Measurements from ENCODE around the gene SH3GLB1. TPM values are rescaled to one million over a fixed set of nuclear protein-coding genes. Genes with fewer than 3 reads are reported as not detected.
A peak's percentile ranks its signal among the peaks of the same experiment; 100 is the strongest.

The SH3GLB1 gene
- polyA plus RNA-seq, 4 donors: 73.5 to 91.9 (median 89.5) TPM

DNA sequence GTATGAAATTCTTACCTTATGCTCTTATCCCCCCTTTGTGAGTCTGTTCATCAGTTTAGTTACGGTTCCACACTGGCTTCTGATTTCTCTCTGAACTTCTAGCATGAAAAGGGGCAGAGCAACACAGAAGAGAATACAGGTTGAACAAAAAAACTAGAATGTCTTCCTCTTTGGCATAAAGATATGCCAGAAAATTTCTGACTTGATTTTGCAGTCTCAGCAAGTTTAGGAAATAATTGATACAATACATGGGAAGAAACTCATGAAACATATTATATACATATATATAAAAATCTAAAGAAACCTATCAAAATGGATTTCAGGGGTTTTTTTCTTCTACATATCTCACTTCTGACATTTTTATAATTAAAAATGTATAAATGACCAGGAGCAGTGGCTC is 27.0 kb downstream of the SH3GLB1 start:
- no peak for DNase-seq (ENCODE audit: low read depth in 4 of 4, low spot score in 3 of 4)

DNA sequence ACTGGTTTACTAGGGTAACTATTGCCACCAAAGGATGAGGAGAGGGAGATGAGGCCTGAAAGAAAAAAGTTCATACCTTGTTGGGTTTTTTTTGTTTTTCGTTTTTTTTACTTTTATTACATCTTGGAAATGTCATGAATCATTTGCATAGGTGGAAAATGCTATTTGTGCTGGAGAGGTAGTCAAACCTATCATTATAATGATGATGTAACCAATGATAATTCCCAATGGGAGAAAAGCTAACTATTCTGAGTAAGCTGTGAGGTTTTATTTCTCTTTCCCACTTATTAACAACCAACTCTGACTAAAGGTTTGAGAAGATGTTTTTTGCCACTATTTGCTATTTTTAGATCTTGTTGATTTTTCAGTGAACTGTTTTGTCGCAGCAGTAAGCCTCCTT is 29.0 kb downstream of the SH3GLB1 start:
- no peak for DNase-seq (ENCODE audit: low read depth in 4 of 4, low spot score in 3 of 4)

DNA sequence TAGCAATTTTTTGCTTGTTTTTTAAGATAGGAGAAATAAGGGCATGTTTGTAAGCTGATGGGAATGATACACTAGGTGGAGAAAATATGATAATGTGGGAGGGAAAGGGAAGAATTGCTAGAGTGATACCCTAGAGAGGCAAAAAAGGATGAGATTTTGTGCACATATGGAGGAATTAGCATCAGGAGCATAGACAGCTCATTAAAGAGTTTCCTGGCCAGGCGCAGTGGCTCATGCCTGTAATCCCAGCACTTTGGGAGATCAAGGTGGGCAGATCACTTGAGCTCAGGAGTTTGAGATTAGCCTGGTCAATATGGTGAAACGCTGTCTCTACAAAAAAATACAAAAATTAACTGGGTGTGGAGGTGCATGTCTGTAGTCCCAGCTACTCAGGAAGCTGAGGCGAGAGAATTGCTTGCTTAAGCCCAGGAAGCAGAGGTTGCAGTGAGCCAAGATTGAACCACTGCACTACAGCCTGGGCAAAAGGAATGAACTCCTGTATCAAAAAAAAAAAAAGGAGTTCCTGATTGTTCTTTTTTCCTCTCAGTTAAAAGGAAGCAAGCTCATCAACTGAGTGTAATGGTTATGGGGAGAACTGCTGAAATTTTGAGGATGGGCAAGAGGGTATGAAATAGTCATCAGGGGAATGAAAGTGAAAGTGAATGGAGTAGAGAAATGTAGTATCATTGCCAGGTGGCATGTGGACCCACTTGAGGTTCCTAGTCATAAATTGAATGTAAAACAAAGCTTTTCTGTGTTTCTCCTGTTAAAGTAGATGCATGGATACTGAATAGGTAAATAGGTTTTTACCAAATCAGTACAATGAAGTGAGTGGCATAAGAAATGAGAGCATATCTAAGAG is 35.5 kb downstream of the SH3GLB1 start:
- no peak for DNase-seq (ENCODE audit: low read depth in 4 of 4, low spot score in 3 of 4)

DNA sequence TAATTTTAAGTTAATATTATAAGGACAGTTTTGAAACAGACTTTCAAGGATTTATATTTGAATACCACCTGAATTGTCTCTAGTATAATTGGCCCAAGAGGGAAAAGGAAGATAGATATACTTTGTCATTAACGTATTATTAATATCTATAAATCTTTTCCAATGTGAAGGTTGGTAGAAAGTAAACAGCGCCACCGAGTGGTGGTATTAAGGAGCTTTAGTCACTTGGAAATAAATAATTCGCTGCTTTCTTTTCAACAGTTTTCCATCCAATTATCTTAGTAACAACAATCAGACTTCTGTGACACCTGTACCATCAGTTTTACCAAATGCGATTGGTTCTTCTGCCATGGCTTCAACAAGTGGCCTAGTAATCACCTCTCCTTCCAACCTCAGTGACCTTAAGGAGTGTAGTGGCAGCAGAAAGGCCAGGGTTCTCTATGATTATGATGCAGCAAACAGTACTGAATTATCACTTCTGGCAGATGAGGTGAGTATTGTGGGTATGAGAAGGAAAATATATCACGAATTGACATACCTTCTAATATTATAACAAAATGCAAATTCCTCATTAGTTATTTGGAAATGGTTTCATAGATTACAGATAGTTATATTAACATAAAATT is 37.7 kb downstream of the SH3GLB1 start:
- DNase-seq (ENCODE audit: low read depth in 4 of 4, low spot score in 3 of 4): peak in 1 of 4 donors; percentile 16

DNA sequence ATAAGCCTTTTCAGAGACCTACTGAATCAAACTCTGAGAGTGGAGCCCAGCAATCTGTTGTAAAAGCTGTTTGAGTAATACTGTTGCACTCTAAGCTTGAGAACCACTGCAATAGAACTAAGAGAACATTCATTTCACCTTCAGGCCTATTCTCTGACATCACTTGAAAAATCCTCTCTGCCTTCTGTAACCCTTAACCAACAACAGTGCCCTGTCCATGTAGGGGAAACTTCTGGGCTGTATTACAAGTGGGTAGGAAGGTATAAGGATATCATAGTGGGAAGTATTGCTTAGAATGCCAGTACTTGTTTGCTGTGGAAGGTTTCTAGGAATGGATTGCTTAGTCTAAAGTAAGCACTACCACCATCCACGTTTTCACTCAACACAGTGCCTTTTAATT is 42.9 kb downstream of the SH3GLB1 start:
- DNase-seq (ENCODE audit: low read depth in 4 of 4, low spot score in 3 of 4): no peak

DNA sequence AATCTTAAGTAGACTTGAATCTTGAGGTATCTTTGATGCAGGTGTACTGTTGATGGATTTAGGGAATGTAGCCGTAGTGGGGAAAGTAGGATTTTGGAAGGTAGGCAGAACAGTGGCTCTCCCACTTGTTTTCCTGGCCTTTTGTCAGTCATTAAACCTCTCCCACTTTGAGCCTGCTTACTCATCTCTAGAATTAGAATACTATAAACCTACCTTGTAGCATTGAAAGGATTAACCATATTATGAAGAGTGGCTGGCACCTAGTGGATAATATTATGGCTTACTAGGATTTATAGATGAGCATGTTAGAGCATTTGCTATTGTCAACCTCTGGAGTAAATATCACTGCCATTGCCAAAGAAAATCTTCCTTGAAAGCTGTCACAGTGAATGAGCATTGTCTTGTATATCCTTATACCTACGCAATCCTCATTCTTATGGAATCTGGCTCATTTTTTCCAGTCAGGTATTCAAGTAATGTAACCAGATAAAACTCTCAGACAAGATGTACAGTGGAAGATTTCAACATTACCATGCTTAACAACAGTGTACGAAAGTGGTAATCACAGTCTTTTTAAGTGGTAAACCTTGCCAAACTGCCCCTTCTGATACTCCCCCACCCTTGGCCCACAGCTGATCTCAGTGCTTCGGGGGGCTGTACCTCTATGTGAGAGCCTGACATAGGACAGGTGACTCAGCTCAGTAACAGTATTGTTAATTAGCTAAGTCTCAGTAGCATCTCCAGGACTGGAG is 44.4 kb downstream of the SH3GLB1 start:
- no peak for DNase-seq (ENCODE audit: low read depth in 4 of 4, low spot score in 3 of 4)

DNA sequence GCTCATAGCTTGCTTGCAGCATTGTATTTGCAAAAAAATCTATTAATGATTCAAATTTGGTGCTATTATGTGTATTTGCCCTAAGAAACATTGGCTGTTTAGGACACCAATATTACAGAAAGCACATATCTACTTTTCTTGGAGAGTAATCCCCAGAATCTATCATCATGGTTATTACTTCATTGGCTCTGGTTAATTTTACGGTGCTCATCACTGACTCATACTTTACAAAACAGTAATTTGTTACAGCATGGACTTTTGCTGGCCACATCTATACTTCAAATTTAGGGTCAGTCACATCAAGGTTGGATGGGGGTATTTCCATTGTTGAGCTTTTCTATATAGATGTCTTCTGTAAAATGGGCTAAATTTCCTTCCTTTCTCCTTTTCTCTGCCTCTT is 45.7 kb downstream of the SH3GLB1 start:
- no peak for DNase-seq (ENCODE audit: low read depth in 4 of 4, low spot score in 3 of 4)

DNA sequence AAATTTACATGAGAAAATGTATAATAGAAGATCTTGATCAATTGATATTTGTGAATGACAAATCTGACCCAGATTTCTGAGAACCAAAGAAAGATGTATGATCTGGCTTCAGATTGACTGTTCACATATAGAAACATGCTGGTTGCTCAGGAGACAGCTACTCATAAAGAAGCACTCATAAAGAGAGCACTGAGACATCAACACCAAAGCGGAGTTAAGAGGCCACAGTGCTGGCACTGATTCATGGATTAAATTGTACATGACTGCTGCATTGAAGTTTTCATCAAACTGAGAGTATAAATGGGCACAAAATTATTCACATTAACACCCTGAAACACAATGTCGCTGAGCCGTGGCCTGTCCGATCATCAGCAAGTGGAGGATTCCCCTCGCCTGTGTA is 46.2 kb downstream of the SH3GLB1 start:
- no peak for DNase-seq (ENCODE audit: low read depth in 4 of 4, low spot score in 3 of 4)

DNA sequence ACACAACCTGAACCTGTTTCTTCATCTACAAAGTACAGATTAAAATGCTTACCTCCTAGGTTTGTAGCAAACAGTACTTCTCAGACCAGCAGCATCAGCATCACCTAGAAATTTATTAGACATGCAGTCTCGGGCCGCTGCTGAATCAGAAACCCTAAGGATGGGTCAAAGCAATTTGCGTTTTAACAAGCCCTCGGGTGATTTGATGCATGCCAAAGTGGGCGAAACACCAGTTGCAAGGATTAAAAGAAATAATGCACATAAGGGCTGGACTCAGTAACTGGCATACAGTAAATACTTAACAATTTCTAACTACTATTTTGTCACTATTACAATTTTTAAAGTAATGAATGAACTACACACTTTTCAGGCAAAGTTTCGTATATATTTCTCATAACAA is 47.5 kb downstream of the SH3GLB1 start:
- DNase-seq (ENCODE audit: low read depth in 4 of 4, low spot score in 3 of 4): no peak

DNA sequence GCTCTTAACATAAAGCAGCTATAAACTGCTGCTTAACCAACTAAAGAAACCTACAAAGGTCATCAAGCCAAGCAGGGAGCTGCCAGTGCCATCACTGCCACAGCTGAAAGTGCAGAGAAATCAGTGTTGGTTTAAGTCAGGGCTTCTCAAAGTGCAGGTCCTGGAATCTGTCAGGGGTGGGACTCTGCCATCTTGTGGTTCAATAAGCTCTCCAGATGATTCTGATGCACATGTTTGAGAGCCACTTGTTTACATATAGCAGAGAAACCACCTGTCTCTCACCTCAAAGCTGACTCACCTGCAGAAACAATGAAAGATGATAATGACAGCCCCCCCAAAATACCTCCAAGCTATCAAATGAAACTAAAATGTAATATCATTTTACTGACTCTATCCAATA is 49.3 kb downstream of the SH3GLB1 start:
- no peak for DNase-seq (ENCODE audit: low read depth in 4 of 4, low spot score in 3 of 4)

DNA sequence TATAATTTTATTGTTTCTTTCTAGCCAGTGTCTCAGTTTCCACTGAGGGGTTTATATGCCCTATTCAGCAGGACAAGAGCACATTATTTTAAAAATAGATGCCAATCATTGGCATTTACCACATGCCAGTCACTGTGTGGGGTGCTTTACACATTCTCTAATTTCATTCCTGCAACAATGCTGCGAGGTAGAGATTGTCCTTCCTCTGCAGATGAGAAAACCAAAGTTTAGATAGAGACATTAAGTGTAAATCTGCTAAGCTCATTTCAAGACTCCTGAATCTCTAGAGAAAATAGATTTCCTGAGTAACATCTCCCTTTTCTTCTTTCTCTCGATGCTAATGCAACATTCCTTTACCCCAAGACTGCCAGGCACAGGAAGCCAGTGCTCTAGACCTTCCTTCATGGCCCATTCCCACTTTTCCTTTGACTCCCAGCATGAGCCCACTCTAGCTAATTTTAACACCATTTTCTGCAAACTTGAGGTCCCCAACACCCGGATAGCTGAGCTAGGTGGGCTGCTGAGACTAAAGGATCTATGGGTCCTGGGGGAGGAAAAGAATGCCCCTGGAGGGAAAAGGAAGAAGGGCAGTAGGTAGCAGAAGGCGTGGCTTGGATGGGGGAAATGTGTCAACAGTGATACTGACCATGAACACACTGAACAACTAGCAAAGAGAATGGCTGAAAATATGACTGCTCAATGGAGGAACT is 50.0 kb downstream of the SH3GLB1 start:
- no peak for DNase-seq (ENCODE audit: low read depth in 4 of 4, low spot score in 3 of 4)

DNA sequence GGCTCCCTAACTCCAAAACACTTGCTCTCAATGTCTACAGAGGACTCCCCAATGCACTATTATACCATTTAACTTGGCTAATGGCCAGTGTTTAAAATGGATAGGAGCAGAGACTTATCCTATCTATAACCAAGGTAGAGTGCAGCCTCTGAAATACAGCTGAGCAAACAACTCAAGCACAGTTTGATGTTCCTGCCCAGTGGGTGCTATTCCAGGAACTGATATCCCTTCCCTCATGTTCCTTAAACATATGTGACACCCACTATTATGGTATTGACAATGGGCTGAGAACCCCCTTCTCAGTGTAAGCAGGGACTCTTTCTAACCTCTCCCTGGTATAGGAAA is 51.7 kb downstream of the SH3GLB1 start:
- no peak for DNase-seq (ENCODE audit: low read depth in 4 of 4, low spot score in 3 of 4)

DNA sequence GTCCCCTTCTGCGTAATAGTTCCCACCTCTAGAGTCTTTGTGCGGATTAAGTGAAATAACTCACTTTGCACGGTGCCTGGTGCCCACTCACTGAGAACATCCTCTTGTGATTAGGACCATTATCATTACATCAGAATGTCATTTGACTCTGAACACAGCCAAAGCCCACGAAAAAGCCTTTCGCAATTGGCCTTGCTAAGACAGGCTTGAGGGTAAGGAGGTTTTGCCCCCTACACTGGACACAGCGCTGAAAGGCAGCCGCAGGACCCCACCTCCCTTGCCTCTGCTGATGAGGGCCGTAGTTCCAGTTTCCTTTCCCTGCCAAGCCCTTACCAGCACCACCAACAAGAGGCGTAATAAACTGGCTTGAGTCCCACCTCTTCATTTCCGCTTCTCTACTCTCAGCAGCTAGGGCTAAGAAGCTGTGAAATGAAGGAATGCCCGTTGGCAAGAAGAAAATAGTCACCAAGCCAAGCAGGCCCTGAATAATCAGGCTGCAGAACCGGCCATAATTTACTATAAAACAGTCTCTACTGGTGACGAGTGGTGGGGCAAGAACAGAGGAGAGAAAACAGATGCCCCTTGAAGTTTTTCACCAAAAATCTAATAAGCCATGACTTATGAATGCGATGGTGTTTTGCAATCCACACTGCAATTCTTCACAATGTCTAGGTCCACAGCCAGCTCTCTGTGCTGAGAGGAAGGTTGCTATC is 53.1 kb downstream of the SH3GLB1 start:
- no peak for DNase-seq (ENCODE audit: low read depth in 4 of 4, low spot score in 3 of 4)

DNA sequence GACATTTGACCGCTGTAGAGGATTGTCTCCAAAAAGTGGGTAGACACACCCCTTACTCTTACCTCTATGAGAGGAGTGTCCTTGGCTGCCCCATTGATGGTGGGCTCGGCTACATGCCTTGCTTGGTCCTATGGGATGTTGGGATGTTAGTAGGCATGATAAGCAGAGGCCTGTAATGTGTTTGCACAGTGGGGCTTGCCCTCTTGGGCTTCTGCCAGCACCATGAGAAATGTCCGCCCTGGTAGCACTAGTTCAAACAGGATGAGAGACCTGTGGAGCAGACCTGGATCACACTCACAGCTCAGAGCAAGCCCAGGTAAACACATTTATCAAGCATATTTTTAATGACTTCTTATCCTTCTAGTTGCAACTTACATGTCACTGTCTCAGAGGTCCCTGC is 54.2 kb downstream of the SH3GLB1 start:
- DNase-seq (ENCODE audit: low read depth in 4 of 4, low spot score in 3 of 4): no peak

DNA sequence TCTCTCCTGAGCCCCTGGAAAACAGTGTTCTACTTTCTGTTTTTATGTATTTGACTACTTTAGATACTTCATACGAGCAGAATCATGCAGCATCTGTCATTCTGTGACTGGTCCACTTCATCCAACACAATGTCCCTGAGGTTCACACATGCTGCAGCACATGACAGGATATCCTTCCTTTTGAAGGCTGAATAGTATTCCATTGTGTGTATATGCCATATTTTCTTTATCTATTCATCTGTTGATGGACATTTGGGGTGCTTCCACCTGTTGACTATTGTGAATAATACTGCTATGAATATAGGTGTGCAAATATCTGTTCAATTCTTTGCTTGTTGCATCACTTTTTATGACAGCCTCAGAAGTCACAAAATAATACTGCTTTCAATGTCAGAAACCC is 55.8 kb downstream of the SH3GLB1 start:
- DNase-seq (ENCODE audit: low read depth in 4 of 4, low spot score in 3 of 4): no peak

DNA sequence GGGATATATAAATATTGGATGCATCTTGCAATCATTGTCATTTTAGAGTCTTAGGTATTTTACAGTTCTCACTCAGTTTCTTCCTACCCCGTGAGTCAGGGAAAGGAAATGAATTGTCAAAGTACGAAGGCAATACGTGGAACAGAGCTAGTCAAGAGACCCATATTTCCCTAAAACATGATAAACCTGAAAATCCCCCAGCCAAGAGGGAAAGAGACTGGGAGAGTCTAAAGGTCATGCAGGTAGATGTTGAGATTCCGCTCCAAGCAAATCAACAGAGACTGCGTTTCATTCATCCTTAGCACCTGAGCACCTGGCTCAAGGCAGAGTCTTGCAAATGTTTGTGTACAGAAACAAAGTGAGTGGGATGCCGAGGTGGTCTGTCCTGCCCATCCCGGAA is 58.0 kb downstream of the SH3GLB1 start:
- DNase-seq (ENCODE audit: low read depth in 4 of 4, low spot score in 3 of 4): no peak

DNA sequence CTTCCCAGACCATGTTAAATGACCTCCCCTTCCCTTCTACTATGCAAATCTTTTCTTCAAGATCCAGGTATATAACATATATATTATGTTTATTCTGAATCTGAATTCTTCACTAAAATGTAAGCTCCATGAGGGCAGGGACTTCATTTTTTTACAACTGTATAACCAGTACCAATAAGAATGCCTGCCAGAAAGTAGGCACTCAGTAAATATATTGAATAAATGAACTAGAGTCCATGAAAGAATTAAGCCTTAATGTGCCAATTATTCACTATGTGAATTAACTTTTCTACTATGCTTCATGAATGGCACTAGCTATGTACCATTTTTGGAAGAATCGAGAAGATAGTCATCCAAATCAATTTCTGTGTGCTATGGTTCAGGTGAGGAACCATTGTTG is 60.1 kb downstream of the SH3GLB1 start:
- DNase-seq (ENCODE audit: low read depth in 4 of 4, low spot score in 3 of 4): no peak

DNA sequence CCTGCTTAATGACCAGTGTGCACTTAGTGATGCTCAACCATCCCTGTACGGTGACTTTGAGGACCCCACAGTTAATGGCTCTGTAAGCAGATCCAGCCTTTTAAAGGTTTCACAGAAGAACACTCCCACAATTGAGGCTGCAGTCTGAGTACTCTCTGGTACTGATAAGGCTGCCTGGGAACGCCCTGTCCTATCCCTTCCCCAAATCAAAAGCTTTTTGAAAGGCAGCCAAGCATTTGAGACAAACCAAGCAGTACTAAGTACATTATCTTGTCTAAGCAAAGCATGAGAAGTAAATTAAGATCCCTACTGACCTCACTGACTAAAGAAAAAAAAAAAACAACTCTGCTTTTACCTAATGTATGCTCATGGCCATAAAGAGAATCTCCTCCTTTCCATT is 60.7 kb downstream of the SH3GLB1 start:
- DNase-seq (ENCODE audit: low read depth in 4 of 4, low spot score in 3 of 4): no peak

DNA sequence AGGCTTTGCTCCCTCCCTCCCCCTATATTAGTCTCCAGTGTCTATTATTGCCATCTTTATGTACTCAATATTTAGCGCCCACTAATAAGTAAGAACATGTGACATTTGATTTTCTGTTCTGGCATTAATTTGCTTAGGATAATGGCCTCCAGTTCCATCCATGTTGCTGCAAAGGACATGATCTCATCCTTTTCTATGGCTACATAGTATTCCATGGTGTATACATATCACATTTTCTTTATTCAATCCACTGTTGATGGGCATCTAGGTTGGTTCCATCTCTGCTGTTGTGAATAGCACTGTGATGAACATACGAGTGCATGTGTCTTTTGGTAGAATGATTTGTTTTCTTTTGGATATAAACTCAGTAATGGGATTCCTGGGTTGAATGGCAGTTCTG is 61.3 kb downstream of the SH3GLB1 start:
- DNase-seq (ENCODE audit: low read depth in 4 of 4, low spot score in 3 of 4): no peak

DNA sequence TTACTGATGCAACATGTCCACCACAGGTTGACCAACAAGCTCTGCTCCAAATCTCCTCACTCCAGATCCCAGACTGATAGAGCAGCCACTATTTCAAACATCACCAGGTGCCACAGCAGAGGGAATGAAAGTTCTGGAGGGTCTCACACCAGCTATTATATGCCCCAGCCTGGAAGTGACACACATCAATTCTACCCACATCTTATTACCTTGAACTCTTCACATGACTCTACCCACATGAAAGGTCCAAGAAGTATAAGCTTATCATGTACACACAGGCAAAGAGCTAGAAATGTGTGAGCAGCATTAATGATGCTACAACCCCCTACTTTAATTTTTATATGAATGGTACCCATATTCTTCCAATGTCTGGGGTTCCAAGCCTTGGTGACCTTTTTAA is 64.2 kb downstream of the SH3GLB1 start:
- DNase-seq (ENCODE audit: low read depth in 4 of 4, low spot score in 3 of 4): no peak

DNA sequence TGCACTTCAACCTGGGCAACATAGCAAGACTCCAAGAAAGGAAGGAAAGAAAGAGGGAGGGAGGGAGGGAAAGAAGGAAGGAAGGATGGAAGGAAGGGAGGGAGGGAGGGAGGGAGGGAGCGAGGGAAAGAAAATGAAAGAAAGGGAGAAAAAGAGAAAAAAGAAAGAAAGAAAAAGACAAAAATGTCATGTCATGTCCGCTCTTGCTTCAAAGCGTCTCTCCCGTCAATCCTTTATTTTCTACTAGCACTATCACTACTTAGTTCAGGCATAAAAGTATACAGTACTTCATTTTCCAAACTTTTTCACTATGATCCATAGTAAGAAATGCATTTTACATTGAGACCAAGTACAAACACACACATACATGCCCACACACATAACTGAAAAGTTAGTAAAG is 64.7 kb downstream of the SH3GLB1 start:
- no peak for DNase-seq (ENCODE audit: low read depth in 4 of 4, low spot score in 3 of 4)
